ENCODE measurements around the gene TNFRSF6B. TPM values are rescaled to one million over a fixed set of nuclear protein-coding genes. Genes with fewer than 3 reads are reported as not detected.

The TNFRSF6B gene
- polyA plus RNA-seq, 1 of the 3 experiments (the other 2 are of a cell fraction) = 9.4 TPM

DNA sequence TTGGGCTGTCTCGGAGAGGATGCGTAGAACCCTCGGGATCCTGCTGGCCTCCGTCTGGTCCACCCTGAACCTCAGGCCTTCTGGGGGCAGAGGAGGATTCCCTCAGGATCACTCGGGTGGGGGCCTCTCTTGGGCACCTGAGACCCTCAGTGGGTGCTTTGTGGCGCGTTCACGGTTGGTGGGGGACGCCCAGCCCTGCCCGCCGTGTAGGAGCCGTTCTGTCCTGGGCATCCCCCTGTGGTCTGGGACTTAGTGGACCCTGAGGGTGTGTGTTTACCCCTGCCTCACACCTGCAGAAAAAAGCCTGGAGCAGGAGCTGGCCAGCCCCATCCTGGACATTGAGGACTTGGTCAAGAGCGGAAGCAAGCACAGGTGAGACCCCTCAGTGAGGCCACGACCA, 30.7 kb upstream of the TNFRSF6B start:
- CTCF ChIA-PET = no interaction called here

GRCh38 chr20:63667858-63668257, 28.6 kb upstream of the TNFRSF6B start:
- Histone ChIP-seq H2AFZ (ENCODE audit: low read depth) (no peak overlapping the region), H4K20me1 (ENCODE audit: insufficient read depth) (no peaks in the 10 kb centered on the region), H3F3A (replicated peaks; ENCODE audit: insufficient read depth) (no peaks in the 10 kb centered on the region), H3K9me2 (no peaks in the 10 kb centered on the region), H3K9ac (no peak overlapping the region), H3K9me3 (no peaks in the 10 kb centered on the region), H3K36me3 (replicated peaks in 1 of 2; ENCODE audit: control insufficient read depth in 1 of 2, insufficient read depth in 2 of 2, low read length in 1 of 2) (peaks cover 0 to 42% of the 10 kb centered on the region in 2 experiments), H3K4me3 (ENCODE audit: low read depth in 2 of 2, low read length in 1 of 2) (no peak overlapping the region), H3K79me2 (ENCODE audit: insufficient read depth) (0 out of 2 replicates have a peak, but pooled peaks cover 4% of the 10 kb centered on the region), H3K4me2 (no peak overlapping the region), H3K27me3 (ENCODE audit: insufficient read depth) (no peaks in the 10 kb centered on the region), H3K27ac (ENCODE audit: low read depth in 2 of 2, low read length in 1 of 2) (no peak overlapping the region), H3K4me1 (ENCODE audit: control insufficient read depth in 1 of 2, insufficient read depth in 2 of 2, low read depth in 1 of 2, low read length in 1 of 2) (no peaks in the 10 kb centered on the region)
- no peak for TF ChIP-seq GABPA (IDR thresholded peaks at IDR 0.05; ENCODE audit: low read depth)
- ChIA-PET CTCF (no interaction called here), POLR2A (no interaction called here)
- DNase-seq = no peak
- 95% methylated on average over 16 of the region's 16 CpGs for WGBS (ENCODE audit: low lambda C conversion rate)

More for the DNA sequence above, 30.7 kb upstream of the TNFRSF6B start:
- H3K27ac ChIP-seq (ENCODE audit: low read depth in 2 of 2, low read length in 1 of 2) = no peak overlapping the region
- no peaks in the 10 kb centered on the region for H3K9me3 ChIP-seq
- H2AFZ ChIP-seq (ENCODE audit: low read depth) = no peak overlapping the region
- peaks cover 9% of the 10 kb centered on the region; the same call in 1 of the 2 replicates for H3K79me2 ChIP-seq (ENCODE audit: insufficient read depth)
- no peak overlapping the region for H3K4me3 ChIP-seq (ENCODE audit: low read depth in 2 of 2, low read length in 1 of 2)
- H3K9me2 ChIP-seq = no peaks in the 10 kb centered on the region
- H3K9ac ChIP-seq = no peak overlapping the region
- H3K4me1 ChIP-seq (ENCODE audit: control insufficient read depth in 1 of 2, insufficient read depth in 2 of 2, low read depth in 1 of 2, low read length in 1 of 2) = no peaks in the 10 kb centered on the region
- H3K36me3 ChIP-seq (replicated peaks in 1 of 2; ENCODE audit: control insufficient read depth in 1 of 2, insufficient read depth in 2 of 2, low read length in 1 of 2) = peaks cover 0 to 61% of the 10 kb centered on the region in 2 experiments
- H3K27me3 ChIP-seq (ENCODE audit: insufficient read depth) = no peaks in the 10 kb centered on the region
- WGBS (ENCODE audit: low lambda C conversion rate) = 96% methylated on average over 11 of the region's 14 CpGs
- no peak overlapping the region for H3K4me2 ChIP-seq
- TF ChIP-seq, protein P1, sequence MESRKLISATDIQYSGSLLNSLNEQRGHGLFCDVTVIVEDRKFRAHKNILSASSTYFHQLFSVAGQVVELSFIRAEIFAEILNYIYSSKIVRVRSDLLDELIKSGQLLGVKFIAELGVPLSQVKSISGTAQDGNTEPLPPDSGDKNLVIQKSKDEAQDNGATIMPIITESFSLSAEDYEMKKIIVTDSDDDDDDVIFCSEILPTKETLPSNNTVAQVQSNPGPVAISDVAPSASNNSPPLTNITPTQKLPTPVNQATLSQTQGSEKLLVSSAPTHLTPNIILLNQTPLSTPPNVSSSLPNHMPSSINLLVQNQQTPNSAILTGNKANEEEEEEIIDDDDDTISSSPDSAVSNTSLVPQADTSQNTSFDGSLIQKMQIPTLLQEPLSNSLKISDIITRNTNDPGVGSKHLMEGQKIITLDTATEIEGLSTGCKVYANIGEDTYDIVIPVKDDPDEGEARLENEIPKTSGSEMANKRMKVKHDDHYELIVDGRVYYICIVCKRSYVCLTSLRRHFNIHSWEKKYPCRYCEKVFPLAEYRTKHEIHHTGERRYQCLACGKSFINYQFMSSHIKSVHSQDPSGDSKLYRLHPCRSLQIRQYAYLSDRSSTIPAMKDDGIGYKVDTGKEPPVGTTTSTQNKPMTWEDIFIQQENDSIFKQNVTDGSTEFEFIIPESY (IDR thresholded peaks at IDR 0.05; ENCODE audit: borderline replicate concordance, low read depth) = no peak
- TF ChIP-seq REST (IDR thresholded peaks at IDR 0.05; ENCODE audit: low read depth, low read length) = no peak
- DNase-seq = no peak
- H4K20me1 ChIP-seq (ENCODE audit: insufficient read depth) = no peaks in the 10 kb centered on the region
- no peaks in the 10 kb centered on the region for H3F3A ChIP-seq (replicated peaks; ENCODE audit: insufficient read depth)
- POLR2A ChIA-PET = no interaction called here

DNA sequence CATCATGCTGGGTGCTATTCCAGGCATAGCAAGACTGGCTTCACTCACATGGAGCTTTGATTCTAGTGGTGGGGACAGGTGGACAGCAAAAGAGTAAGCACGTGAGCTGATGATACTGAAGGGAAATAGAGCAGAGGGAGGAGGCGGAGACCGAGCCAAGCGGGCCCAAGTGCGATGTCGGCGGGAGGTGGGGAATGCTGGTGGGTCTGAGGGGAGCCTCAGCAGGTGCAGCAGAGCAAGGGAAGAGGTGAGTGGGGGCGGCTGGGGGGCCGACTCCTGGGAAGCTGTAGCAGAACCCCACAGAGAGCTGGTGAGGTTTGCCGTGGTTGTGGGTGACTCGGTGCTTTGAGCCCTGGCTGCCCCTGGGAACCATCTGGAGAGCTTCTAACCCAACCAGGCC, 28.1 kb upstream of the TNFRSF6B start:
- no peak for DNase-seq
- Histone ChIP-seq H3K9me2 (no peaks in the 10 kb centered on the region), H3K4me1 (ENCODE audit: control insufficient read depth in 1 of 2, insufficient read depth in 2 of 2, low read depth in 1 of 2, low read length in 1 of 2) (no peaks in the 10 kb centered on the region), H3K9ac (no peak overlapping the region), H3K27ac (ENCODE audit: low read depth in 2 of 2, low read length in 1 of 2) (no peak overlapping the region), H4K20me1 (ENCODE audit: insufficient read depth) (no peaks in the 10 kb centered on the region), H3K4me3 (ENCODE audit: low read depth in 2 of 2, low read length in 1 of 2) (no peak overlapping the region), H3K27me3 (ENCODE audit: insufficient read depth) (no peaks in the 10 kb centered on the region), H2AFZ (ENCODE audit: low read depth) (no peak overlapping the region), H3F3A (replicated peaks; ENCODE audit: insufficient read depth) (no peaks in the 10 kb centered on the region), H3K4me2 (no peak overlapping the region), H3K9me3 (no peaks in the 10 kb centered on the region), H3K79me2 (ENCODE audit: insufficient read depth) (0 out of 2 replicates have a peak, but pooled peaks cover 4% of the 10 kb centered on the region), H3K36me3 (replicated peaks in 1 of 2; ENCODE audit: control insufficient read depth in 1 of 2, insufficient read depth in 2 of 2, low read length in 1 of 2) (peaks cover 0 to 37% of the 10 kb centered on the region in 2 experiments)
- CTCF ChIA-PET = interaction anchor here (1.2 to 1.5 kb wide), 2 partner anchors 172 to 305 kb away, joined by 3 to 4 read pairs; no protein-coding TSS in a partner anchor
- 87% methylated on average over 10 of the region's 11 CpGs for WGBS (ENCODE audit: low lambda C conversion rate)
- POLR2A ChIA-PET = interaction anchor here (0.6 kb wide), 1 partner anchor 63 kb away, joined by 3 read pairs; no protein-coding TSS in a partner anchor
- TF ChIP-seq, protein P2, sequence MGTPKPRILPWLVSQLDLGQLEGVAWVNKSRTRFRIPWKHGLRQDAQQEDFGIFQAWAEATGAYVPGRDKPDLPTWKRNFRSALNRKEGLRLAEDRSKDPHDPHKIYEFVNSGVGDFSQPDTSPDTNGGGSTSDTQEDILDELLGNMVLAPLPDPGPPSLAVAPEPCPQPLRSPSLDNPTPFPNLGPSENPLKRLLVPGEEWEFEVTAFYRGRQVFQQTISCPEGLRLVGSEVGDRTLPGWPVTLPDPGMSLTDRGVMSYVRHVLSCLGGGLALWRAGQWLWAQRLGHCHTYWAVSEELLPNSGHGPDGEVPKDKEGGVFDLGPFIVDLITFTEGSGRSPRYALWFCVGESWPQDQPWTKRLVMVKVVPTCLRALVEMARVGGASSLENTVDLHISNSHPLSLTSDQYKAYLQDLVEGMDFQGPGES (IDR thresholded peaks at IDR 0.05; ENCODE audit: low read depth, low read length) = no peak
- TF ChIP-seq MEF2A (IDR thresholded peaks at IDR 0.05; ENCODE audit: borderline replicate concordance, low read depth) = no peak
- no peak for TF ChIP-seq YY1 (IDR thresholded peaks at IDR 0.05; ENCODE audit: low read depth)
- no peak for TF ChIP-seq FOXM1 (IDR thresholded peaks at IDR 0.05; ENCODE audit: low read depth)
- no peak for TF ChIP-seq NFIC (IDR thresholded peaks at IDR 0.05; ENCODE audit: borderline replicate concordance)
- no peak for TF ChIP-seq EP300 (IDR thresholded peaks at IDR 0.05; ENCODE audit: borderline replicate concordance in 1 of 2, low read depth in 1 of 2, low read length in 1 of 2)
- no peak for TF ChIP-seq TCF12 (IDR thresholded peaks at IDR 0.05)
- no peak for TF ChIP-seq NRF1 (IDR thresholded peaks at IDR 0.05; ENCODE audit: low read depth, low read length)
- no peak for TF ChIP-seq GATA2 (CRISPR knock-in tag; IDR thresholded peaks at IDR 0.05)
- no peak for TF ChIP-seq FOXJ3 (CRISPR knock-in tag; IDR thresholded peaks at IDR 0.05)

Measured in SK-N-SH (cell line).